AG09309 (cell line): ENCODE data around the gene SP1.
A peak's percentile ranks its signal among the peaks of the same experiment; 100 is the strongest.

Experiments
- DNase-seq: peaks from one replicate; pipeline ENCODE4 v3.0.0-alpha.2; 2010; ENCODE audit warnings: low read depth
- H3K4me3 ChIP-seq: 2 replicates; pipeline ENCODE4 v1.5.1; 2011; ENCODE audit warnings: mild to moderate bottlenecking, low read depth, low read length, moderate library complexity; ENCODE audit not compliant: control insufficient read depth
- CTCF ChIP-seq: IDR thresholded peaks from 2 replicates; pipeline ENCODE4 v1.5.1; 2011; ENCODE audit warnings: mild to moderate bottlenecking, low read depth, low read length, inconsistent platforms; ENCODE audit not compliant: insufficient read depth, control insufficient read depth; ENCODE audit errors: missing control alignments

Gene SP1

GRCh38 chr12:53453953-53454640 lies 74.1 kb downstream of the SP1 start:
- no peak for TF ChIP-seq CTCF
- DNase-seq, result no peak
- peak overlapping the region; percentile 17 for H3K4me3 ChIP-seq

DNA sequence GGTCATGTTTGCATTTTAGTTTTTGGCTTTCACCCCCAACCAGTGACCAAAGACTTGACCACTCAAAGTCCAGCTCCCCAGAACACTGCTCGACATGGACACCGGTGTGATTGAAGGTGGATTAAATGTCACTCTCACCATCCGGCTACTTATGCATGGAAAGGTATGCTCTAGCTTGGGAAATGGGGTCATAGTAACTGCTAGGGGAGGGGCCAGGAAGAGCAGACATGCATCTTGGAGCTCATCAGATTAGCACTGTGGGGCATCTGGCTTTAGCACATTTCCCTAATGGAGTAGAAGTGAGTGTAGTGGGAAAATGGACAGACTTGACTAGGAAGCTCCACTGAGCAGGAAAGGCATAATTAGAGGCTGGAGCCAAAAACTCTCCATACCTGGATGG lies 74.7 kb downstream of the SP1 start:
- no peak overlapping the region for H3K4me3 ChIP-seq
- no peak for TF ChIP-seq CTCF

GRCh38 chr12:53456654-53457366 lies 76.8 kb downstream of the SP1 start:
- no peak overlapping the region for H3K4me3 ChIP-seq
- no peak for DNase-seq
- no peak for TF ChIP-seq CTCF

More for the DNA sequence above, 74.7 kb downstream of the SP1 start:
- DNase-seq, result no peak

GRCh38 chr12:53459097-53459496 lies 79.1 kb downstream of the SP1 start:
- H3K4me3 ChIP-seq, result no peak overlapping the region
- no peak for TF ChIP-seq CTCF
- no peak for DNase-seq

- DNase-seq, result no peak
Observed at GRCh38 chr12:53461059-53461458, 81.1 kb downstream of the SP1 start.

GRCh38 chr12:53461591-53461990 lies 81.6 kb downstream of the SP1 start:
- no peak for TF ChIP-seq CTCF
- DNase-seq, result no peak
- no peak overlapping the region for H3K4me3 ChIP-seq

More at GRCh38 chr12:53461059-53461458, 81.1 kb downstream of the SP1 start:
- no peak for TF ChIP-seq CTCF
- H3K4me3 ChIP-seq, result no peak overlapping the region
